LNCAP (cell line): ENCODE data around the gene BATF.
A peak's percentile ranks its signal among the peaks of the same experiment; 100 is the strongest.

Source experiments
- TF ChIP-seq, protein P1 (sequence below): fragments of 450-650 bp; IDR thresholded peaks from 2 replicates; pipeline ENCODE4 v1.5.1; 2017; ENCODE audit warnings: mild to moderate bottlenecking

The BATF gene

DNA sequence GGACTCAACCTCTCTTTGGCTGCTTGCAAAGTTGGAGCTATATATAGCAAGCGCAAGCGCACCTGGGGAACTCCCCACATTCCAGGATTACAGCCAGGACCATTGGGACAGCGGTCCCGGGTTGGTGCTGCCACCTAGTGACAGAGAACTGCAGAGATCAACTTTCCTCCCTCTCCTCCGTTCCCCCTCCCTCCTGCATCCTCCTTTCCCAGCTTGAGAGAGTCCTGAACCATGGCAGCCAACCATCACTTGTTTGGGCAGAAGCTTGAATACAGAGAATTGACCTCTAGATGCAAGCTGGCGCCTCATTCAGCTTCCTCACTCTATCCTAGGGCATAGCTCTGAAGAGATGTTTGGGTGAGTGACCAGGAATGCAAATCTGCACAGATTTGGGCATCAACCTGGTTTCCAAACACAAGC, 38.8 kb downstream of the BATF start:
- TF ChIP-seq, protein P1, sequence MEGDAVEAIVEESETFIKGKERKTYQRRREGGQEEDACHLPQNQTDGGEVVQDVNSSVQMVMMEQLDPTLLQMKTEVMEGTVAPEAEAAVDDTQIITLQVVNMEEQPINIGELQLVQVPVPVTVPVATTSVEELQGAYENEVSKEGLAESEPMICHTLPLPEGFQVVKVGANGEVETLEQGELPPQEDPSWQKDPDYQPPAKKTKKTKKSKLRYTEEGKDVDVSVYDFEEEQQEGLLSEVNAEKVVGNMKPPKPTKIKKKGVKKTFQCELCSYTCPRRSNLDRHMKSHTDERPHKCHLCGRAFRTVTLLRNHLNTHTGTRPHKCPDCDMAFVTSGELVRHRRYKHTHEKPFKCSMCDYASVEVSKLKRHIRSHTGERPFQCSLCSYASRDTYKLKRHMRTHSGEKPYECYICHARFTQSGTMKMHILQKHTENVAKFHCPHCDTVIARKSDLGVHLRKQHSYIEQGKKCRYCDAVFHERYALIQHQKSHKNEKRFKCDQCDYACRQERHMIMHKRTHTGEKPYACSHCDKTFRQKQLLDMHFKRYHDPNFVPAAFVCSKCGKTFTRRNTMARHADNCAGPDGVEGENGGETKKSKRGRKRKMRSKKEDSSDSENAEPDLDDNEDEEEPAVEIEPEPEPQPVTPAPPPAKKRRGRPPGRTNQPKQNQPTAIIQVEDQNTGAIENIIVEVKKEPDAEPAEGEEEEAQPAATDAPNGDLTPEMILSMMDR: peak; percentile 86

DNA sequence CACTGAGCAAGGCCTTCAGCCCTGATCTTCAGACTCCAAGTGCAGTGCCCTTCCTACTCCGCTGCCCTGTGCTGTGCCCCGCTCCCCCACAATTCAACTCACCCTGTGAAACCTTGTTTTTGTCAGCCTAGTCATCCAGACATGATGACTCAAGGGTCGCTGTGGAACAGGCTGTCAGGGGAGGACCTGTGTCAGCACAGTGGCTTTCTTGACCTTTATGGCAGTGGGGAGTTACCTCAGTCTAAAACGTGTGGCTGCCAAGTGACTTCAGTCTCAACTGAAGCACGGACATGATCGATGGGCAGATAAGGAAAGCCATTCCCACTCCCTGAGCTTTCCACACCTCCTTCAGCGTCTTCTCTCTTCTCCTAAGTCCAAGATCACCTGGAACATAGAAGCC, 39.8 kb downstream of the BATF start:
- TF ChIP-seq, protein P1: no peak

DNA sequence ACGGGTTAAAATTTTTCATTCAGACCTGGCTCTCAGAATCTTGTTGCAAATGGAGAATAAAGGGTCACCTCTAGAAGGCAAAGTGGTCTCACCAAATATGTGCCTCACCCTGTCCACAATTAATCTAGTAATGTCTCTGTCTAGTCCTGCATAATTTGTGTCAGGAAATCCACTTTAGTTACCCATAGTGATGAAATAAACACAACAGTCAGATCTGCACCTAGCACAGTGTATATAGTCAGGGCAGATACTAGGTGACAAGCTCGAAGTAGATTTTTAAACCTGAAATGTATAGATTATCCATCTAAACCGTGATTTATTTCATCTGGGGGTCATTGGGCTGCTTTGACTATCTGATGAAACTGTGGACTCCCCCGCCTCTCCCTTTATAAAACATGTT, 40.2 kb downstream of the BATF start:
- TF ChIP-seq, protein P1: no peak

DNA sequence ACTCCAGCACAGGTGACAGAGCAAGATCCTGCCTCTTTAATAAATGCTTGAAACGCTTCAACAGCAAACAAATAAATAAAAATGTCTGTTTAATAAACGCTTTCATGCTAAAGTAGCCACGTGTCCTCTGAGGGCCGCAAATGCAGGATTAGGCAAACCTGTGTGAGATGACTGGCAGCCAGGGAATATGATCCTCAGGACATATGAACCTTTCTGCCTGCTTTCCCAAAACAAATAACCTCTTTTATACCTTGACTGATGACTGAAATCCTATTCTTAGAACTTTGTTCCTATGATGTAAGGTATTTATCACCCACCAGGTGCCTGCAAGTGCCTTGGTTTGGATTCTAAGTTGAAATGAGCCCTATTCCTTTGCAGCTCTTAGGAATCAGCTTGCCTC, 41.7 kb downstream of the BATF start:
- TF ChIP-seq, protein P1: no peak

DNA sequence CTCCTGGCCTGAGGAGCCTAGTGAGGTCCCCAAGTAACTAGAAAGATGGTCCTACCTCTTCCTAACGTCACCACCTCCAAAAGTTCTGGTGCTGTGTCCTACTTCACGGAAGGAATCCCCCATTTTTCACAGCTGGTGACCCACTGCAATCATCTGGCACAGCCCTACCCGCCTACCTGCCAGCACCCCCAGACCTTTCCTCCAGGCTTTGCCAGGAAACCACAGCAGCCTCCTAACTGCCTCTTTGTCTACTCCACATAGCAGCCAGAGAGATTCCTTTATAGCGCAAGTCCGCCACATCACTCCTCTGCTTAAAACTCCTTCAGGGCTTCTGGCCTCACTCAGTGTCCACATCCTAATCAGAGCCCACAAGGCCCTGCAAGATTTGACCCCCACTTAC, 42.8 kb downstream of the BATF start:
- TF ChIP-seq, protein P1: no peak

DNA sequence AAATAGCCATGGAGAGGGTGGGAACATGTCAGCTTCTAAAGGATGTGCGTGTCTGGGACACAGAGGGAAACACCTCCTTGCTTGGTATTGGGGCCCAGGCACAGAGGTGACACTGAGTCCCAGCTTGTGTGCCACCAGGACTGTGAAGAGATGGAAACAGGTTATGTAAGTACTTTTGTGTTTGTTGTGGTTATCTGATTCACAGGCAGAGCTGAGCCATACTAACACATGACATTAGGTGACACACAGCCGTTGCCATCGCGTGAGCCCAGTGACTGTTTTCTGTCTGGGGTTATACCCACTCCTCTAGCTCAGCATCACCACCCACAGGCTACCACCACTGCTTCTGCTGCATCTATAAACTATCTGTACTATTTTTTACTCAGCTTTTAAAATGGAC, 44.1 kb downstream of the BATF start:
- TF ChIP-seq, protein P1: no peak

DNA sequence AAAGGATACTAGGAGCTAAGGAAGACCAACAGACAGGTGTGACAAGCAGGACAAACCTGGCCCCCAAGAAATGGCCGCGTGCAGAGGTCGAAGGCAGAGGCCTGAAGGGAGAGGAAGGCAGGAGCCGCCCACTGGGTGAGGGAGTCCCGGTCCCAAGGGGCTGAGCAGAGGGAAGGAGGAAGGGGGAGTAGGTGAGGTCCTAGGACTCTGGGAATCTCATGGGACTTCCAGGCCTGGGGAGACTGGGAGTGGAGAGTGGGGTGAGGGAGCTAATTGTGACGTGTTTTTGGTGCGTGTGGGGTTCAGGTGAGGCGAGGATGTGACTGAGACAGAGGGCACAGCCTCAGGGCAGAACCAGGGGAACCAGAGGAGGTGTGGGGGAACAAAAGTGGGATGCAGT, 44.5 kb downstream of the BATF start:
- TF ChIP-seq, protein P1: no peak

DNA sequence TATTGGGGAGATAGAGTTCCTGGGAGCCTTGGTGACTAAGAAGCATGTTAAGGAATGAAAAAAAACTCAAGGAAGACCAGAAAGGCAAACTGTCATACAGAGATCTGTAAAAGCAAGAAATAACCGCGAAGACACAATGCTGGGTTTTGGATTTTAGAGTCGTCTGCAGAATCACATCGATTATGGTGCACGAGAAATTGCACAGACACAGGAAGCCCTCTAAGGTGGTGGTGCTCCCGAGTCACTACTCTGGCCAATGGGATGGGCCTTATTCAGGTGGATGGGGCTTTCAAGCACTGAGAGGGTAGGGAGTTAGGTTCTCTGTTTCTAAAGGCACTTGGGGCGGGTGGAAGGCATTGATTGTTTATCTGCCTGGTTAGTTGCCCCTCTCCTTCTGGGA, 45.9 kb downstream of the BATF start:
- TF ChIP-seq, protein P1: no peak
